ENCODE measurements around the gene HACD3. TPM values are rescaled to one million over a fixed set of nuclear protein-coding genes. Genes with fewer than 3 reads are reported as not detected.

The HACD3 gene
- total and polyA plus RNA-seq, 3 experiments from 2014 or later, result 40.3 to 51.4 (median 46.1) TPM

- Mint-ChIP-seq H3K4me1 (no peaks in the 10 kb centered on the region), H3K27ac (peak overlapping the region in 2 of 8 donors; percentile 41 to 54), H3K27me3 (no peaks in the 10 kb centered on the region), H3K9me3 (no peaks in the 10 kb centered on the region), H3K4me3 (no peak overlapping the region), H3K36me3 (peaks cover 4 to 64% (median 5%) of the 10 kb centered on the region in 3 donors)
- Histone ChIP-seq H3K36me3 (ENCODE audit: insufficient read depth, low read length) (peaks cover 16% of the 10 kb centered on the region), H3K27ac (ENCODE audit: low read depth, low read length) (no peak overlapping the region), H3K4me3 (ENCODE audit: low read length) (no peak overlapping the region), H3K9me3 (ENCODE audit: low read length) (no peaks in the 10 kb centered on the region), H3K4me1 (ENCODE audit: insufficient read depth, low read length) (no peaks in the 10 kb centered on the region), H3K27me3 (ENCODE audit: insufficient read depth, low read length, poor library complexity, severe bottlenecking) (no peaks in the 10 kb centered on the region)
- CTCF ChIA-PET, result no interaction called here
- POLR2A ChIA-PET, result no interaction called here
- DNase-seq, result no peak
Measured at GRCh38 chr15:65571971-65572370, 41.7 kb downstream of the HACD3 start.

GRCh38 chr15:65576664-65577063, 46.4 kb downstream of the HACD3 start:
- no peak for DNase-seq
- H3K27ac Mint-ChIP-seq, result peak overlapping the region in 2 of 8 donors; percentile 1 to 3
- H3K9me3 ChIP-seq (ENCODE audit: low read length), result no peaks in the 10 kb centered on the region
- H3K36me3 Mint-ChIP-seq, result peaks cover 0 to 65% (median 6%) of the 10 kb centered on the region in 3 donors
- ChIA-PET CTCF (no interaction called here), POLR2A (no interaction called here)
- no peak overlapping the region for H3K4me3 Mint-ChIP-seq
- H3K27me3 ChIP-seq (ENCODE audit: insufficient read depth, low read length, poor library complexity, severe bottlenecking), result no peaks in the 10 kb centered on the region
- H3K27ac ChIP-seq (ENCODE audit: low read depth, low read length), result no peak overlapping the region
- no peaks in the 10 kb centered on the region for H3K27me3 Mint-ChIP-seq
- H3K36me3 ChIP-seq (ENCODE audit: insufficient read depth, low read length), result peaks cover 35% of the 10 kb centered on the region
- no peaks in the 10 kb centered on the region for H3K4me1 ChIP-seq (ENCODE audit: insufficient read depth, low read length)
- no peaks in the 10 kb centered on the region for H3K4me1 Mint-ChIP-seq
- no peaks in the 10 kb centered on the region for H3K9me3 Mint-ChIP-seq
- no peak overlapping the region for H3K4me3 ChIP-seq (ENCODE audit: low read length)

- H3K36me3 ChIP-seq (ENCODE audit: insufficient read depth, low read length), result peaks cover 42% of the 10 kb centered on the region
- Mint-ChIP-seq H3K4me1 (peaks cover 2 to 7% (median 3%) of the 10 kb centered on the region in 3 donors), H3K36me3 (peaks cover 0 to 66% (median 9%) of the 10 kb centered on the region in 3 donors), H3K9me3 (no peaks in the 10 kb centered on the region), H3K27ac (peak overlapping the region in 5 of 8 donors; percentile 1 to 60 (median 23)), H3K27me3 (no peaks in the 10 kb centered on the region), H3K4me3 (no peak overlapping the region)
- DNase-seq, result no peak
- CTCF ChIA-PET, result no interaction called here
- no peaks in the 10 kb centered on the region for H3K9me3 ChIP-seq (ENCODE audit: low read length)
- H3K4me1 ChIP-seq (ENCODE audit: insufficient read depth, low read length), result no peaks in the 10 kb centered on the region
- no peak overlapping the region for H3K27ac ChIP-seq (ENCODE audit: low read depth, low read length)
- no peaks in the 10 kb centered on the region for H3K27me3 ChIP-seq (ENCODE audit: insufficient read depth, low read length, poor library complexity, severe bottlenecking)
- no peak overlapping the region for H3K4me3 ChIP-seq (ENCODE audit: low read length)
- POLR2A ChIA-PET, result no interaction called here
Measured at GRCh38 chr15:65577129-65577996, 47.1 kb downstream of the HACD3 start.

GRCh38 chr15:65578904-65579728, 48.9 kb downstream of the HACD3 start:
- DNase-seq, result no peak
- Histone ChIP-seq H3K4me3 (ENCODE audit: low read length) (no peak overlapping the region), H3K36me3 (ENCODE audit: insufficient read depth, low read length) (peaks cover 47% of the 10 kb centered on the region), H3K4me1 (ENCODE audit: insufficient read depth, low read length) (peaks cover 10% of the 10 kb centered on the region), H3K27ac (ENCODE audit: low read depth, low read length) (no peak overlapping the region), H3K27me3 (ENCODE audit: insufficient read depth, low read length, poor library complexity, severe bottlenecking) (no peaks in the 10 kb centered on the region), H3K9me3 (ENCODE audit: low read length) (no peaks in the 10 kb centered on the region)
- ChIA-PET CTCF (no interaction called here), POLR2A (no interaction called here)
- Mint-ChIP-seq H3K36me3 (peaks cover 0 to 78% (median 9%) of the 10 kb centered on the region in 3 donors), H3K27me3 (no peaks in the 10 kb centered on the region), H3K4me3 (no peak overlapping the region), H3K4me1 (peaks cover 17 to 24% (median 21%) of the 10 kb centered on the region in 3 donors), H3K27ac (peak overlapping the region in 6 of 8 donors; percentile 11 to 77 (median 42)), H3K9me3 (no peaks in the 10 kb centered on the region)

GRCh38 chr15:65579762-65580161, 49.5 kb downstream of the HACD3 start:
- H3K36me3 ChIP-seq (ENCODE audit: insufficient read depth, low read length), result peaks cover 47% of the 10 kb centered on the region
- no peaks in the 10 kb centered on the region for H3K9me3 Mint-ChIP-seq
- ChIA-PET CTCF (no interaction called here), POLR2A (no interaction called here)
- no peaks in the 10 kb centered on the region for H3K27me3 Mint-ChIP-seq
- peaks cover 23 to 31% (median 27%) of the 10 kb centered on the region in 3 donors for H3K4me1 Mint-ChIP-seq
- H3K27ac ChIP-seq (ENCODE audit: low read depth, low read length), result no peak overlapping the region
- H3K4me1 ChIP-seq (ENCODE audit: insufficient read depth, low read length), result peaks cover 17% of the 10 kb centered on the region
- no peaks in the 10 kb centered on the region for H3K27me3 ChIP-seq (ENCODE audit: insufficient read depth, low read length, poor library complexity, severe bottlenecking)
- no peak overlapping the region for H3K4me3 Mint-ChIP-seq
- no peak for DNase-seq
- peak overlapping the region in 5 of 8 donors; percentile 36 to 90 (median 76) for H3K27ac Mint-ChIP-seq
- H3K9me3 ChIP-seq (ENCODE audit: low read length), result no peaks in the 10 kb centered on the region
- peaks cover 0 to 81% (median 13%) of the 10 kb centered on the region in 3 donors for H3K36me3 Mint-ChIP-seq
- no peak overlapping the region for H3K4me3 ChIP-seq (ENCODE audit: low read length)

GRCh38 chr15:65580287-65580686, 50.0 kb downstream of the HACD3 start:
- H3K9me3 Mint-ChIP-seq, result no peaks in the 10 kb centered on the region
- Histone ChIP-seq H3K27me3 (ENCODE audit: insufficient read depth, low read length, poor library complexity, severe bottlenecking) (no peaks in the 10 kb centered on the region), H3K36me3 (ENCODE audit: insufficient read depth, low read length) (peaks cover 47% of the 10 kb centered on the region), H3K4me3 (ENCODE audit: low read length) (no peak overlapping the region), H3K4me1 (ENCODE audit: insufficient read depth, low read length) (peaks cover 17% of the 10 kb centered on the region), H3K27ac (ENCODE audit: low read depth, low read length) (no peak overlapping the region), H3K9me3 (ENCODE audit: low read length) (no peaks in the 10 kb centered on the region)
- ChIA-PET POLR2A (no interaction called here), CTCF (no interaction called here)
- peaks cover 0 to 81% (median 13%) of the 10 kb centered on the region in 3 donors for H3K36me3 Mint-ChIP-seq
- peaks cover 24 to 32% (median 32%) of the 10 kb centered on the region in 3 donors for H3K4me1 Mint-ChIP-seq
- H3K4me3 Mint-ChIP-seq, result no peak overlapping the region
- DNase-seq, result no peak
- no peaks in the 10 kb centered on the region for H3K27me3 Mint-ChIP-seq
- H3K27ac Mint-ChIP-seq, result peak overlapping the region; percentile 19 to 90 (median 72)

GRCh38 chr15:65583701-65584100, 53.4 kb downstream of the HACD3 start:
- Mint-ChIP-seq H3K4me1 (peaks cover 30 to 42% (median 39%) of the 10 kb centered on the region in 3 donors), H3K27me3 (no peaks in the 10 kb centered on the region), H3K4me3 (peak overlapping the region in 6 of 7 donors; percentile 24 to 65 (median 42)), H3K9me3 (no peaks in the 10 kb centered on the region), H3K27ac (peak overlapping the region; percentile 77 to 96 (median 94)), H3K36me3 (peaks cover 6 to 74% (median 18%) of the 10 kb centered on the region in 3 donors)
- ChIA-PET CTCF (no interaction called here), POLR2A (interaction anchor here (0.6 kb wide), 1 partner anchor 1420 kb away, joined by 4 read pairs; no protein-coding TSS in a partner anchor)
- Histone ChIP-seq H3K4me1 (ENCODE audit: insufficient read depth, low read length) (peaks cover 17% of the 10 kb centered on the region), H3K4me3 (ENCODE audit: low read length) (peak overlapping the region; percentile 9), H3K27me3 (ENCODE audit: insufficient read depth, low read length, poor library complexity, severe bottlenecking) (no peaks in the 10 kb centered on the region), H3K36me3 (ENCODE audit: insufficient read depth, low read length) (peaks cover 29% of the 10 kb centered on the region), H3K27ac (ENCODE audit: low read depth, low read length) (peak overlapping the region; percentile 52), H3K9me3 (ENCODE audit: low read length) (no peaks in the 10 kb centered on the region)
- peak; percentile 12 to 80 (median 58) for DNase-seq
